ENCODE data around the gene TUFT1.
A peak's percentile ranks its signal among the peaks of the same experiment; 100 is the strongest.

The TUFT1 gene

GRCh38 chr1:151581921-151582320, 41.8 kb downstream of the TUFT1 start:
- TF ChIP-seq CTCF (IDR thresholded peaks at IDR 0.05; ENCODE audit: low read depth, low read length, missing control alignments): no peak

GRCh38 chr1:151583796-151584195, 43.7 kb downstream of the TUFT1 start:
- no peak for DNase-seq (ENCODE audit: extremely low read depth, low read depth)
- no peak for TF ChIP-seq CTCF (IDR thresholded peaks at IDR 0.05; ENCODE audit: low read depth, low read length, missing control alignments)
- no peak overlapping the region for H3K4me3 ChIP-seq (replicated peaks; ENCODE audit: low read depth, low read length)

More at GRCh38 chr1:151581921-151582320, 41.8 kb downstream of the TUFT1 start:
- H3K4me3 ChIP-seq (replicated peaks; ENCODE audit: low read depth, low read length): no peak overlapping the region
- DNase-seq (ENCODE audit: extremely low read depth, low read depth): no peak

DNA sequence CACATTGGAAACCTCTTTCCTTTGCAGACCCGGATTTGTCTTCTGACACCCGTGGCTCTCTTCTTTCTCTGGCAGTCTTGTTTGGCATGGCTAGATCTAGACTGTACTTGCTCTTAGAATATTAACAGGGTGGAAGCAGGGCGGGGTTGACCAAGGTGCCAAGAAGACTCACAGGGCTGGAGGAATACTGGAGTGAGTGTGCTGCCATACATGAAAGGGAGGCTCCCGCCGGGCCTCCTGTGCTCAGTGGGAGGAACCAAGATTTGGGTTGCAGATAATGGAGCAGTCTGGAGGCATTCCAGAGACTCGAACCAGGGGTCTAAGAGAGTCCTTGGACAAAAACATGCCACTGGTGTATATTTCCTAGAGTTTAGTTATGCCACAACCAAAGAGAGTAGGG, 44.2 kb downstream of the TUFT1 start:
- DNase-seq (ENCODE audit: extremely low read depth, low read depth): no peak
- TF ChIP-seq CTCF (IDR thresholded peaks at IDR 0.05; ENCODE audit: low read depth, low read length, missing control alignments): no peak

GRCh38 chr1:151584780-151585179, 44.7 kb downstream of the TUFT1 start:
- no peak overlapping the region for H3K4me3 ChIP-seq (replicated peaks; ENCODE audit: low read depth, low read length)
- no peak for TF ChIP-seq CTCF (IDR thresholded peaks at IDR 0.05; ENCODE audit: low read depth, low read length, missing control alignments)
- no peak for DNase-seq (ENCODE audit: extremely low read depth, low read depth)

More for the DNA sequence above, 44.2 kb downstream of the TUFT1 start:
- H3K4me3 ChIP-seq (replicated peaks; ENCODE audit: low read depth, low read length): no peak overlapping the region

GRCh38 chr1:151585622-151586021, 45.5 kb downstream of the TUFT1 start:
- TF ChIP-seq CTCF (IDR thresholded peaks at IDR 0.05; ENCODE audit: low read depth, low read length, missing control alignments): no peak
- peak; percentile 65 for DNase-seq (ENCODE audit: extremely low read depth, low read depth)
- H3K4me3 ChIP-seq (replicated peaks; ENCODE audit: low read depth, low read length): no peak overlapping the region

DNA sequence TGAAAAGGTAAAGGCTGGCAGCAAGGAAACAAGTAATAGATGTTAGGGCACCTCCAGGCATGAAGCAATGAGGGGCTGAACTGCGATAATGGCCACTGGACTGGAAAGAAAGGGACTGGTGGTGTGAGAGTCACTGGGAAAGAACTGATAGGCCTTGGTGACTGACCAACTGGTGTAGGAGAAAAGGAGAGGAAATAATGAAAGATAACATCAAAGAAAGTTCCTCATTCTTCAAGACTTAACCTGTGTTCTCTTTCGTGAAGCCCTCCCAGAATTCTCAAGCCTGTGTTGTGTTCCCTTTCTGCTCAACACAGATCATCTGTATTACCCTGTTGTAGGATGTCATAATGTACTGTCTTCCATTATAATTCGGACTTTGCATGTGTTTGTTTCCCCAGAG, 50.9 kb downstream of the TUFT1 start:
- no peak overlapping the region for H3K4me3 ChIP-seq (replicated peaks; ENCODE audit: low read depth, low read length)
- DNase-seq (ENCODE audit: extremely low read depth, low read depth): no peak
- no peak for TF ChIP-seq CTCF (IDR thresholded peaks at IDR 0.05; ENCODE audit: low read depth, low read length, missing control alignments)

GRCh38 chr1:151593730-151594129, 53.6 kb downstream of the TUFT1 start:
- H3K4me3 ChIP-seq (replicated peaks; ENCODE audit: low read depth, low read length): no peak overlapping the region
- no peak for DNase-seq (ENCODE audit: extremely low read depth, low read depth)
- TF ChIP-seq CTCF (IDR thresholded peaks at IDR 0.05; ENCODE audit: low read depth, low read length, missing control alignments): no peak
